GM12878 (cell line): ENCODE measurements around the gene WWC2. TPM values are rescaled to one million over a fixed set of nuclear protein-coding genes. Genes with fewer than 3 reads are reported as not detected.

ENCODE experiments used
- ATAC-seq: fragments of 200-7000 bp; cut with Tn5 transposase; 3 replicates; pipeline ENCODE4 v1.9.1; 2020; ENCODE audit warnings: mild to moderate bottlenecking, moderate library complexity
- BruUV-seq: library from RNA; stranded (reverse); fragments of 400-500 nt; replicated peaks from 2 replicates; lab custom pipeline; 2021; lab: Mats Ljungman, UMichigan
- CTCF ChIA-PET: fragments of 300-600 bp; sonication (Branson Sonifier 250); formaldehyde crosslinking; extraction: SDS; loops from one replicate; lab custom pipeline; 2021; ENCODE audit warnings: inconsistent platforms; lab: Yijun Ruan, JAX
- POLR2A ChIA-PET: fragments of 350-600 bp; formaldehyde crosslinking; extraction: SDS; loops from one replicate; lab custom pipeline; 2021; ENCODE audit warnings: inconsistent platforms; lab: Charles Lee
- RAD21 ChIA-PET: fragments of 300-600 bp; sonication (Branson Sonifier 250); formaldehyde crosslinking; loops from one replicate; lab custom pipeline; 2023; ENCODE audit warnings: antibody characterized with exemption; ENCODE audit not compliant: unreplicated experiment; lab: Charles Lee
- SMC1A ChIA-PET: fragments of 300-600 bp; sonication (Branson Sonifier 250); formaldehyde crosslinking; loops from one replicate; lab custom pipeline; 2023; ENCODE audit not compliant: unreplicated experiment, uncharacterized antibody; lab: Charles Lee
- DNase-seq: peaks from one replicate; pipeline ENCODE4 v3.0.0-alpha.2; 2011; ENCODE audit warnings: low read depth, low spot score
- FAIRE-seq: peaks from 3 replicates; lab custom pipeline; 2011; peaks lifted over from hg19 to GRCh38; lab: Jason Lieb, UNC
- H2AFZ ChIP-seq: 2 replicates; pipeline ENCODE4 v1.6.0; 2011; ENCODE audit warnings: low read depth, low read length, control low read depth; ENCODE audit not compliant: control insufficient read depth
- H3K27ac ChIP-seq: 2 replicates; pipeline ENCODE4 v1.5.1; 2011; ENCODE audit warnings: control low read depth; ENCODE audit not compliant: control insufficient read depth, insufficient read depth
- H3K27me3 ChIP-seq, 2 experiments: replicated peaks in 1 of 2; 2 replicates each; pipeline versions ENCODE4 v1.6.0 to v1.6.1; 2011; ENCODE audit warnings: low read length in 1 of 2; ENCODE audit not compliant: control insufficient read depth in 2 of 2, insufficient read depth in 2 of 2
- H3K36me3 ChIP-seq, 2 experiments: 2 replicates each; pipeline ENCODE4 v1.5.1; 2011; ENCODE audit warnings: low read length in 1 of 2; ENCODE audit not compliant: control insufficient read depth in 2 of 2, insufficient read depth in 2 of 2
- H3K4me1 ChIP-seq: 2 replicates; pipeline ENCODE4 v1.6.1; 2011; ENCODE audit warnings: mild to moderate bottlenecking, low read length, moderate library complexity, mixed read lengths; ENCODE audit not compliant: control insufficient read depth, insufficient read depth
- H3K4me2 ChIP-seq: 2 replicates; pipeline ENCODE4 v1.6.0; 2011; ENCODE audit warnings: control low read depth; ENCODE audit not compliant: control insufficient read depth, insufficient read depth
- H3K4me3 ChIP-seq: fragments of 200-600 bp; sonication (generic); 2 replicates; pipeline ENCODE4 v1.5.1; 2016
- H3K79me2 ChIP-seq: 2 replicates; pipeline ENCODE4 v1.6.0; 2011; ENCODE audit warnings: low read length; ENCODE audit not compliant: control insufficient read depth, insufficient read depth
- H3K9ac ChIP-seq: 2 replicates; pipeline ENCODE4 v1.8.0; 2011; ENCODE audit warnings: low read length, control low read depth, mixed read lengths; ENCODE audit not compliant: control insufficient read depth, insufficient read depth
- H3K9me3 ChIP-seq: replicated peaks from 3 replicates; pipeline ENCODE4 v1.5.1; 2011; ENCODE audit warnings: mild to moderate bottlenecking, low read length; ENCODE audit not compliant: control insufficient read depth, insufficient read depth
- H4K20me1 ChIP-seq: 2 replicates; pipeline ENCODE4 v1.6.0; 2011; ENCODE audit not compliant: control insufficient read depth, insufficient read depth
- BMI1 ChIP-seq: fragments of 450-650 bp; IDR thresholded peaks from 2 replicates; pipeline ENCODE4 v1.6.1; 2016; ENCODE audit warnings: mild to moderate bottlenecking, moderate library complexity, borderline replicate concordance
- EZH2 ChIP-seq: IDR thresholded peaks from 2 replicates; pipeline ENCODE4 v1.6.1; 2012; ENCODE audit warnings: low read depth, mild to moderate bottlenecking, control low read depth, inconsistent platforms, low read length, borderline replicate concordance; ENCODE audit not compliant: control insufficient read depth
- GABPA ChIP-seq: IDR thresholded peaks from 2 replicates; pipeline ENCODE4 v1.6.1; 2014; ENCODE audit warnings: antibody characterized with exemption, low read depth, mild to moderate bottlenecking, inconsistent platforms
- JUNB ChIP-seq: IDR thresholded peaks from 2 replicates; pipeline ENCODE4 v1.6.1; 2016; ENCODE audit warnings: antibody characterized with exemption, mild to moderate bottlenecking
- NFIC ChIP-seq: IDR thresholded peaks from 2 replicates; pipeline ENCODE4 v1.6.1; 2012; ENCODE audit warnings: low read depth, mild to moderate bottlenecking, inconsistent platforms, low read length, moderate library complexity
- SP1 ChIP-seq: IDR thresholded peaks from one replicate; pipeline ENCODE4 v1.6.1; 2011; ENCODE audit warnings: low read depth, low read length
- TCF7 ChIP-seq: IDR thresholded peaks from 2 replicates; pipeline ENCODE4 v1.6.1; 2014; ENCODE audit warnings: antibody characterized with exemption, borderline replicate concordance
- ZNF24 ChIP-seq: fragments of 450-650 bp; IDR thresholded peaks from 2 replicates; pipeline ENCODE4 v1.6.1; 2017; ENCODE audit warnings: antibody characterized with exemption, mild to moderate bottlenecking
- WGBS: methylation state at CpG from one replicate; pipeline ENCODE4 v1.1.6; 2016; ENCODE audit warnings: low lambda C conversion rate; ENCODE audit not compliant: insufficient replicate concordance, insufficient coverage; ENCODE audit errors: missing lambda C conversion rate; 5-methylcytosine and 5-hydroxymethylcytosine counted together
- in situ Hi-C: fragments of 300-500 bp; cut with MboI; formaldehyde crosslinking; loops from 9 replicates; pipeline ENCODE4 v1.14.3; 2018; ENCODE audit warnings: mixed read lengths
- intact Hi-C: fragments of 100-400 bp; cut with micrococcal nuclease; formaldehyde crosslinking; loops from one replicate; pipeline ENCODE4 v1.14.2; 2022; ENCODE audit not compliant: unreplicated experiment
- polyA plus RNA-seq, 11 experiments: library from polyadenylated mRNA; depleted of rRNA in 4 of 11; unstranded in 6 of 11; stranded (reverse) in 5 of 11; fragments of >200 nt; fragmentation: Nextera tagmentation in 4 of 11; fragmentation: Illumina TruSeq in 1 of 11; extraction: Ambion mirVana in 4 of 11; extraction: Trizol in 1 of 11; gene quantifications; 1 replicate in 1 of 11; 2 replicates in 10 of 11; pipeline versions ENCODE4 v1.2.1 to v1.2.3, GENCODE V29; 2011 to 2016; ENCODE audit warnings: inconsistent platforms in 2 of 11, missing spikeins in 2 of 11, low read depth in 1 of 11
- total RNA-seq, 4 experiments: library from RNA; depleted of rRNA in 3 of 4; stranded (reverse); fragments of >200 nt in 3 of 4; fragmentation: Illumina TruSeq in 1 of 4; extraction: Trizol in 1 of 4; gene quantifications; 2 replicates each; pipeline versions ENCODE4 v1.2.1 to v1.2.3, GENCODE V29; 2013 to 2021
- TF ChIP-seq, protein P1 (sequence below): IDR thresholded peaks from 2 replicates; pipeline ENCODE4 v1.6.1; 2011; ENCODE audit warnings: borderline replicate concordance, low read depth, mild to moderate bottlenecking, moderate library complexity, mixed read lengths, low read length; ENCODE audit not compliant: insufficient read depth; ENCODE audit errors: extremely low read length
- TF ChIP-seq, protein P2 (sequence below): fragments of 150-350 bp; IDR thresholded peaks from 2 replicates; pipeline ENCODE4 v1.6.1; 2014; ENCODE audit warnings: mild to moderate bottlenecking, low read depth, low read length
- TF ChIP-seq, protein P3 (sequence below): fragments of 450-650 bp; IDR thresholded peaks from 2 replicates; pipeline ENCODE4 v1.6.1; 2017; ENCODE audit warnings: mild to moderate bottlenecking, low read depth, inconsistent platforms; ENCODE audit not compliant: poor library complexity, severe bottlenecking

Gene WWC2
- total and polyA plus RNA-seq, 10 of the 15 experiments (the other 5 are each of a cell fraction or from before 2014, with no cell fraction given), result 0.02 to 0.72 (median 0.06) TPM; not detected in 3

DNA sequence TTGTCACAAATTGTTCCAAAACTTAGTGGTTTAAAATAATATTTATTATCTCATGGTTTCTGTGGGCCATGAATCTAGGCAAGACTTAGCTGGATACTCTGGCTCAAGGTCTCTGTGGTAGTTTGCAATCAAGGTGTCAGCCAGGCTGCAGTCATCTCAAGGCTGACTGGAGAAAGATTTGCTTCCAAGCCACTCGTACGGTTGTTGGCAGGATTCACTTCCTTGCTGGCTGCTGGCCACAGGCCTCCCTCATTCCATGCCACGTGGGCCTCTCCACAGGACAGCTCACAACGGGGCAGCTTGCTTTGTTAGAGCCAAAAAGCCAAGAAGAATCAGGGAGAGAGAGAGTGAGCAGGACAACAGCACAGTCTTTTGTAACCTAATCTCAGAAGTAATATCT, 101.4 kb downstream of the WWC2 start (continued):
- TF ChIP-seq EZH2, result no peak
- TF ChIP-seq TCF7, result no peak
- no peak for TF ChIP-seq SP1
- no peak for TF ChIP-seq GABPA

DNA sequence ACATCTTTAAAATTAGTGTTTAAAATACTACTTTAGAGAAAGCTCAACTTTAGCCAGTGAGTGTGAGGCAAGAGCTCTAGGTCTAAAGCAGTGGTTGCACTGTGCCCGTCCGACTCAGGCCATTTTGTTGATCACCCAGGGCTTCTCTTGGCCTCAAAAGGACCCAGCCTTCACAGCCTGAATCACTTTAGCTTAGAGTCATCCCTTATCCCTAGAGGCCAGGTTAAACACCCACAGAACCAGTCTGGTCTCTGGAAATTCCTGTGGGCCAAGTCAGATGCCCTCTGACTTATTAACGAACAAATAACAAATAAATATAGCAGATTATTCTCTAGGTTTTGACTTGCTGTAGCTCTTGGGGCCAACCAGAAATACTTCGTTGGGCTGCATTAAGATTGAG, 102.3 kb downstream of the WWC2 start:
- DNase-seq, result no peak
- intact Hi-C loops, result no loop called here
- Histone ChIP-seq H3K4me1 (no peaks in the 10 kb centered on the region), H3K9me3 (no peaks in the 10 kb centered on the region), H3K36me3 (no peaks in the 10 kb centered on the region), H3K9ac (no peak overlapping the region), H3K4me3 (no peak overlapping the region), H3K27me3 (peaks cover 0 to 3% of the 10 kb centered on the region in 2 experiments; a peak in 1 of 4 replicates), H3K27ac (no peak overlapping the region), H2AFZ (no peak overlapping the region), H4K20me1 (no peaks in the 10 kb centered on the region), H3K4me2 (no peak overlapping the region), H3K79me2 (no peaks in the 10 kb centered on the region)
- no peak for TF ChIP-seq NFIC
- TF ChIP-seq, protein P1, sequence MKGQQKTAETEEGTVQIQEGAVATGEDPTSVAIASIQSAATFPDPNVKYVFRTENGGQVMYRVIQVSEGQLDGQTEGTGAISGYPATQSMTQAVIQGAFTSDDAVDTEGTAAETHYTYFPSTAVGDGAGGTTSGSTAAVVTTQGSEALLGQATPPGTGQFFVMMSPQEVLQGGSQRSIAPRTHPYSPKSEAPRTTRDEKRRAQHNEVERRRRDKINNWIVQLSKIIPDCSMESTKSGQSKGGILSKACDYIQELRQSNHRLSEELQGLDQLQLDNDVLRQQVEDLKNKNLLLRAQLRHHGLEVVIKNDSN, result no peak
- no peak for TF ChIP-seq ZNF24
- no peak for TF ChIP-seq BMI1
- TF ChIP-seq, protein P2, sequence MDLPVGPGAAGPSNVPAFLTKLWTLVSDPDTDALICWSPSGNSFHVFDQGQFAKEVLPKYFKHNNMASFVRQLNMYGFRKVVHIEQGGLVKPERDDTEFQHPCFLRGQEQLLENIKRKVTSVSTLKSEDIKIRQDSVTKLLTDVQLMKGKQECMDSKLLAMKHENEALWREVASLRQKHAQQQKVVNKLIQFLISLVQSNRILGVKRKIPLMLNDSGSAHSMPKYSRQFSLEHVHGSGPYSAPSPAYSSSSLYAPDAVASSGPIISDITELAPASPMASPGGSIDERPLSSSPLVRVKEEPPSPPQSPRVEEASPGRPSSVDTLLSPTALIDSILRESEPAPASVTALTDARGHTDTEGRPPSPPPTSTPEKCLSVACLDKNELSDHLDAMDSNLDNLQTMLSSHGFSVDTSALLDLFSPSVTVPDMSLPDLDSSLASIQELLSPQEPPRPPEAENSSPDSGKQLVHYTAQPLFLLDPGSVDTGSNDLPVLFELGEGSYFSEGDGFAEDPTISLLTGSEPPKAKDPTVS, result no peak
- no peak for TF ChIP-seq JUNB
- TF ChIP-seq, protein P3, sequence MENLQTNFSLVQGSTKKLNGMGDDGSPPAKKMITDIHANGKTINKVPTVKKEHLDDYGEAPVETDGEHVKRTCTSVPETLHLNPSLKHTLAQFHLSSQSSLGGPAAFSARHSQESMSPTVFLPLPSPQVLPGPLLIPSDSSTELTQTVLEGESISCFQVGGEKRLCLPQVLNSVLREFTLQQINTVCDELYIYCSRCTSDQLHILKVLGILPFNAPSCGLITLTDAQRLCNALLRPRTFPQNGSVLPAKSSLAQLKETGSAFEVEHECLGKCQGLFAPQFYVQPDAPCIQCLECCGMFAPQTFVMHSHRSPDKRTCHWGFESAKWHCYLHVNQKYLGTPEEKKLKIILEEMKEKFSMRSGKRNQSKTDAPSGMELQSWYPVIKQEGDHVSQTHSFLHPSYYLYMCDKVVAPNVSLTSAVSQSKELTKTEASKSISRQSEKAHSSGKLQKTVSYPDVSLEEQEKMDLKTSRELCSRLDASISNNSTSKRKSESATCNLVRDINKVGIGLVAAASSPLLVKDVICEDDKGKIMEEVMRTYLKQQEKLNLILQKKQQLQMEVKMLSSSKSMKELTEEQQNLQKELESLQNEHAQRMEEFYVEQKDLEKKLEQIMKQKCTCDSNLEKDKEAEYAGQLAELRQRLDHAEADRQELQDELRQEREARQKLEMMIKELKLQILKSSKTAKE, result no peak
- no TSS peak for BruUV-seq
- no peak for FAIRE-seq
- CTCF ChIA-PET, result no interaction called here
- ATAC-seq, result no peak
- in situ Hi-C loops, result no loop called here
- SMC1A ChIA-PET, result no interaction called here
- 31% methylated on average over 4 of the region's 4 CpGs for WGBS
- RAD21 ChIA-PET, result no interaction called here
- POLR2A ChIA-PET, result no interaction called here
